IMR-90 (cell line): ENCODE results near the gene YPEL5. TPM values are rescaled to one million over a fixed set of nuclear protein-coding genes. Genes with fewer than 3 reads are reported as not detected.

Source experiments
- ATAC-seq: fragments of 200-7000 bp; cut with Tn5 transposase; 2 replicates; pipeline ENCODE4 v1.9.1; 2020; ENCODE audit warnings: low read depth, mild to moderate bottlenecking, moderate library complexity
- BruUV-seq: library from RNA; stranded (reverse); fragments of 400-500 nt; replicated peaks from 2 replicates; lab custom pipeline; 2021; lab: Mats Ljungman, UMichigan
- CTCF ChIA-PET: fragments of 300-600 bp; formaldehyde crosslinking; extraction: SDS; loops from one replicate; lab custom pipeline; 2021; ENCODE audit warnings: antibody characterized with exemption; lab: Yijun Ruan, JAX
- POLR2A ChIA-PET: fragments of 300-600 bp; sonication (Branson Sonifier 250); formaldehyde crosslinking; loops from one replicate; lab custom pipeline; 2022; ENCODE audit warnings: antibody characterized with exemption; ENCODE audit not compliant: unreplicated experiment; lab: Charles Lee
- DNase-seq: peaks from one replicate; pipeline ENCODE4 v3.0.0; 2013
- H2AFZ ChIP-seq: replicated peaks from 2 replicates; pipeline ENCODE3; 2013; ENCODE audit warnings: low read length, mild to moderate bottlenecking; ENCODE audit not compliant: poor library complexity
- H2AK5ac ChIP-seq: 2 replicates; pipeline ENCODE4 v1.6.1; 2013; ENCODE audit warnings: low read depth, low read length, inconsistent platforms
- H2AK9ac ChIP-seq: replicated peaks from 2 replicates; pipeline ENCODE3; 2013; ENCODE audit warnings: mild to moderate bottlenecking, low read depth, low read length, moderate library complexity; ENCODE audit not compliant: poor library complexity
- H2BK120ac ChIP-seq: 2 replicates; pipeline ENCODE4 v1.6.1; 2013; ENCODE audit warnings: low read depth, low read length, inconsistent platforms
- H2BK15ac ChIP-seq: 3 replicates; pipeline ENCODE4 v1.6.1; 2013; ENCODE audit warnings: low read depth, low read length, inconsistent platforms
- H2BK20ac ChIP-seq: 2 replicates; pipeline ENCODE4 v1.6.1; 2013; ENCODE audit warnings: low read depth, mild to moderate bottlenecking, inconsistent platforms, low read length, moderate library complexity
- H2BK5ac ChIP-seq: 2 replicates; pipeline ENCODE4 v1.6.1; 2013; ENCODE audit warnings: mild to moderate bottlenecking, low read depth, low read length, inconsistent platforms; ENCODE audit not compliant: poor library complexity, severe bottlenecking
- H3K14ac ChIP-seq: replicated peaks from 2 replicates; pipeline ENCODE4 v1.6.1; 2013; ENCODE audit warnings: low read depth, low read length, inconsistent platforms
- H3K18ac ChIP-seq: 2 replicates; pipeline ENCODE4 v1.6.1; 2013; ENCODE audit warnings: low read depth, low read length, control low read depth
- H3K23ac ChIP-seq: 2 replicates; pipeline ENCODE4 v1.6.1; 2013; ENCODE audit warnings: low read depth, low read length, inconsistent platforms
- H3K27ac ChIP-seq: 2 replicates; pipeline ENCODE4 v1.5.1; 2013; ENCODE audit warnings: mild to moderate bottlenecking, control low read depth, low read length; ENCODE audit not compliant: insufficient read depth
- H3K27me3 ChIP-seq: 2 replicates; pipeline ENCODE4 v1.6.1; 2013; ENCODE audit warnings: low read length; ENCODE audit not compliant: control insufficient read depth, insufficient read depth
- H3K36me3 ChIP-seq: 2 replicates; pipeline ENCODE4 v1.6.1; 2013; ENCODE audit warnings: low read length, mixed read lengths; ENCODE audit not compliant: control insufficient read depth, insufficient read depth
- H3K4ac ChIP-seq: 2 replicates; pipeline ENCODE4 v1.6.1; 2013; ENCODE audit warnings: low read depth, low read length, inconsistent platforms
- H3K4me1 ChIP-seq: 2 replicates; pipeline ENCODE4 v1.6.1; 2013; ENCODE audit warnings: low read length, mixed read lengths; ENCODE audit not compliant: control insufficient read depth, insufficient read depth
- H3K4me2 ChIP-seq: 2 replicates; pipeline ENCODE4 v1.6.1; 2013; ENCODE audit warnings: low read depth, mild to moderate bottlenecking, control low read depth, low read length, moderate library complexity
- H3K4me3 ChIP-seq: 2 replicates; pipeline ENCODE4 v1.5.1; 2013; ENCODE audit warnings: low read depth, mild to moderate bottlenecking, control low read depth, low read length, moderate library complexity; ENCODE audit not compliant: insufficient read depth
- H3K56ac ChIP-seq: 2 replicates; pipeline ENCODE4 v1.6.1; 2013; ENCODE audit warnings: low read length, inconsistent platforms; ENCODE audit not compliant: insufficient read depth; ENCODE audit errors: extremely low read depth
- H3K79me1 ChIP-seq, 2 experiments: 2 replicates each; pipeline ENCODE4 v1.6.1; 2013; ENCODE audit warnings: low read length in 2 of 2, inconsistent platforms in 1 of 2, low read depth in 1 of 2
- H3K9ac ChIP-seq: 2 replicates; pipeline ENCODE4 v1.6.1; 2013; ENCODE audit warnings: low read depth, low read length, control low read depth
- H3K9me1 ChIP-seq: 2 replicates; pipeline ENCODE4 v1.6.1; 2013; ENCODE audit warnings: low read length, inconsistent platforms; ENCODE audit not compliant: insufficient read depth
- H3K9me3 ChIP-seq: 2 replicates; pipeline ENCODE4 v1.6.1; 2013; ENCODE audit warnings: low read length; ENCODE audit not compliant: control insufficient read depth, insufficient read depth
- H4K20me1 ChIP-seq: 2 replicates; pipeline ENCODE4 v1.6.1; 2013; ENCODE audit warnings: low read length, inconsistent platforms; ENCODE audit not compliant: insufficient read depth
- H4K5ac ChIP-seq: 2 replicates; pipeline ENCODE4 v1.6.1; 2013; ENCODE audit warnings: mild to moderate bottlenecking, low read depth, low read length, control low read depth
- H4K8ac ChIP-seq, 2 experiments: 2 replicates each; pipeline ENCODE4 v1.6.1; 2013; ENCODE audit warnings: low read depth in 2 of 2, low read length in 2 of 2, control low read depth in 1 of 2, inconsistent platforms in 1 of 2
- H4K91ac ChIP-seq: 2 replicates; pipeline ENCODE4 v1.6.1; 2013; ENCODE audit warnings: low read depth, low read length, inconsistent platforms; ENCODE audit not compliant: insufficient read depth
- BHLHE40 ChIP-seq: fragments of 150-350 bp; IDR thresholded peaks from 2 replicates; pipeline ENCODE4 v1.6.1; 2016; ENCODE audit warnings: mild to moderate bottlenecking, low read depth, low read length
- CEBPB ChIP-seq: IDR thresholded peaks from 2 replicates; pipeline ENCODE4 v1.6.1; 2012; ENCODE audit warnings: low read depth, low read length, improper control_type of control experiment
- CHD1 ChIP-seq: IDR thresholded peaks from 2 replicates; pipeline ENCODE4 v1.6.1; 2012; ENCODE audit warnings: low read depth, low read length, improper control_type of control experiment
- FOS ChIP-seq: fragments of 150-350 bp; IDR thresholded peaks from 2 replicates; pipeline ENCODE4 v1.6.1; 2016; ENCODE audit warnings: low read depth, low read length
- MAFK ChIP-seq: IDR thresholded peaks from 2 replicates; pipeline ENCODE4 v1.6.1; 2012; ENCODE audit warnings: low read depth, low read length, improper control_type of control experiment
- MAZ ChIP-seq: IDR thresholded peaks from 2 replicates; pipeline ENCODE4 v1.6.1; 2012; ENCODE audit warnings: low read depth, mild to moderate bottlenecking, low read length, improper control_type of control experiment, moderate library complexity, borderline replicate concordance
- MXI1 ChIP-seq: IDR thresholded peaks from 2 replicates; pipeline ENCODE4 v1.6.1; 2012; ENCODE audit warnings: low read depth, mild to moderate bottlenecking, low read length, moderate library complexity, borderline replicate concordance
- NFE2L2 ChIP-seq: fragments of 150-350 bp; IDR thresholded peaks from 2 replicates; pipeline ENCODE4 v1.6.1; 2016; ENCODE audit warnings: low read depth, mild to moderate bottlenecking, low read length
- POLR2A ChIP-seq: IDR thresholded peaks from 2 replicates; pipeline ENCODE4 v1.6.1; 2012; ENCODE audit warnings: mild to moderate bottlenecking, low read depth, low read length
- RAD21 ChIP-seq: IDR thresholded peaks from 2 replicates; pipeline ENCODE4 v1.6.1; 2012; ENCODE audit warnings: low read length, improper control_type of control experiment
- RCOR1 ChIP-seq: IDR thresholded peaks from 2 replicates; pipeline ENCODE4 v1.6.1; 2012; ENCODE audit warnings: mild to moderate bottlenecking, low read length, improper control_type of control experiment; ENCODE audit not compliant: insufficient replicate concordance
- RFX5 ChIP-seq: IDR thresholded peaks from 2 replicates; pipeline ENCODE4 v1.8.0; 2012; ENCODE audit warnings: low read depth, mild to moderate bottlenecking, low read length, moderate library complexity
- SMC3 ChIP-seq: fragments of 150-350 bp; IDR thresholded peaks from 2 replicates; pipeline ENCODE4 v1.6.1; 2016; ENCODE audit warnings: low read depth, mild to moderate bottlenecking, antibody characterized with exemption, low read length, moderate library complexity
- WGBS, 2 experiments: methylation state at CpG; one replicate each; pipeline versions ENCODE4 v1.1.5 to v1.1.7; 2013; ENCODE audit warnings: missing lambda C conversion rate in 2 of 2; ENCODE audit not compliant: insufficient read length in 1 of 2; ENCODE audit errors: extremely low coverage in 2 of 2; 5-methylcytosine and 5-hydroxymethylcytosine counted together
- dilution Hi-C: fragments of 300-500 bp; cut with HindIII; formaldehyde crosslinking; loops from one replicate; pipeline ENCODE4 v1.14.3; 2018; ENCODE audit warnings: low sequenced_read_pairs; ENCODE audit not compliant: unreplicated experiment
- in situ Hi-C: fragments of 300-500 bp; cut with MboI; formaldehyde crosslinking; loops from 3 replicates; pipeline ENCODE4 v1.14.3; 2019; ENCODE audit warnings: low sequenced_read_pairs, inconsistent platforms, mixed read lengths
- intact Hi-C: fragments of 100-400 bp; cut with micrococcal nuclease; formaldehyde crosslinking; loops from 2 replicates; pipeline ENCODE4 v1.10.0; 2022
- polyA plus RNA-seq, 3 experiments: library from polyadenylated mRNA; depleted of rRNA; stranded (reverse); fragments of >200 nt; gene quantifications; 2 replicates each; pipeline ENCODE4 v1.2.3, GENCODE V29; 2012; ENCODE audit warnings: low replicate concordance in 1 of 3
- total RNA-seq: library from RNA; depleted of rRNA; stranded (reverse); fragments of >200 nt; gene quantifications from 2 replicates; pipeline ENCODE4 v1.2.3, GENCODE V29; 2012
- TF ChIP-seq, protein P1 (sequence below): fragments of 150-350 bp; IDR thresholded peaks from 2 replicates; pipeline ENCODE4 v1.6.1; 2016; ENCODE audit warnings: low read depth, mild to moderate bottlenecking, low read length, moderate library complexity, borderline replicate concordance
- TF ChIP-seq, protein P2 (sequence below): fragments of 150-350 bp; IDR thresholded peaks from 2 replicates; pipeline ENCODE4 v1.6.1; 2017; ENCODE audit warnings: mild to moderate bottlenecking, antibody characterized with exemption, low read length, low read depth
- TF ChIP-seq, protein P3 (sequence below): conservative IDR thresholded peaks from 2 replicates; pipeline ENCODE4 v1.5.1; 2012; ENCODE audit warnings: mild to moderate bottlenecking, low read depth, low read length, improper control_type of control experiment

Gene YPEL5
- total and polyA plus RNA-seq, 2 of the 4 experiments (the other 2 are of a cell fraction) = 40.7 to 62.6 TPM

DNA sequence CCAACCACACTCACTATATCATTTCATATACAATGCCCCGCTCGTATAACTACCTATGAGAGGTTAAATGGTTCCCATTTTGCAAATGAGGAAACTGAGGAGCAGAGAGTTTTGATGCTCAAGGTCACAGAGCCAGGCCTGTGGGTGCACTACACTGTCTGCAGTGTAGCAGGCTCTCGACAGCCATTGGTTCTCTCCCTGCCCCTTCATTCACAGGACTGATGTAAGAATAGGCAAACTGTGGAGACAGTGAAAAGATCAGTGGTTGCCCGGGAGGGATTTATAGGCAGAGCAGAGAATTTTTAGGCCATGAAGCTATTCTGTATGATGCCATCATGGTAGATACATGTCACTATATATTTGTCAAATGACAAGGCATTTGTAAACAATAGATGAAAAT lies 45.5 kb downstream of the YPEL5 start:
- H4K8ac ChIP-seq = peak overlapping the region in 1 of 2 experiments; percentile 88; a peak in 1 of 4 replicates
- ChIA-PET POLR2A (no interaction called here), CTCF (interaction anchor here (0.7 to 0.9 kb wide), 2 partner anchors 14 to 522 kb away, joined by 3 read pairs; no protein-coding TSS in a partner anchor)
- H3K18ac ChIP-seq = no peak overlapping the region
- DNase-seq = no peak
- 0 out of 2 replicates have a peak overlapping the region, but pooled peaks have one; percentile 3 for H2AK5ac ChIP-seq
- H2BK20ac ChIP-seq = no peak overlapping the region
- H3K4me3 ChIP-seq = no peak overlapping the region
- no peaks in the 10 kb centered on the region for H3K9me3 ChIP-seq
- peaks cover 4% of the 10 kb centered on the region; the same call in 1 of the 2 replicates for H3K9me1 ChIP-seq
- no peak overlapping the region for H3K14ac ChIP-seq
- H3K4me2 ChIP-seq = no peak overlapping the region
- in situ Hi-C loops (no loop called here), dilution Hi-C loops (no loop called here), intact Hi-C loops (no loop called here)
- H4K5ac ChIP-seq = no peak overlapping the region
- peak; percentile 38; the same call in 1 of the 2 replicates for ATAC-seq
- peaks cover 1% of the 10 kb centered on the region for H3K27me3 ChIP-seq
- no peak overlapping the region; the same call in 2 of the 3 replicates for H2BK15ac ChIP-seq
- no peaks in the 10 kb centered on the region for H4K20me1 ChIP-seq
- no peaks in the 10 kb centered on the region for H3K79me1 ChIP-seq
- H3K27ac ChIP-seq = peak overlapping the region; percentile 36; the same call in 1 of the 2 replicates
- no peak overlapping the region for H3K9ac ChIP-seq
- no peak overlapping the region for H4K91ac ChIP-seq
- no peak overlapping the region for H2BK120ac ChIP-seq
- no TSS peak for BruUV-seq
- no peak overlapping the region for H2BK5ac ChIP-seq
- no peak overlapping the region for H3K56ac ChIP-seq
- no peak for TF ChIP-seq BHLHE40
- no peak for TF ChIP-seq RAD21
- TF ChIP-seq, protein P1, sequence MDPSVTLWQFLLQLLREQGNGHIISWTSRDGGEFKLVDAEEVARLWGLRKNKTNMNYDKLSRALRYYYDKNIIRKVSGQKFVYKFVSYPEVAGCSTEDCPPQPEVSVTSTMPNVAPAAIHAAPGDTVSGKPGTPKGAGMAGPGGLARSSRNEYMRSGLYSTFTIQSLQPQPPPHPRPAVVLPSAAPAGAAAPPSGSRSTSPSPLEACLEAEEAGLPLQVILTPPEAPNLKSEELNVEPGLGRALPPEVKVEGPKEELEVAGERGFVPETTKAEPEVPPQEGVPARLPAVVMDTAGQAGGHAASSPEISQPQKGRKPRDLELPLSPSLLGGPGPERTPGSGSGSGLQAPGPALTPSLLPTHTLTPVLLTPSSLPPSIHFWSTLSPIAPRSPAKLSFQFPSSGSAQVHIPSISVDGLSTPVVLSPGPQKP = no peak
- TF ChIP-seq SMC3 = no peak
- TF ChIP-seq NFE2L2 = no peak
- no peak for TF ChIP-seq RFX5
- TF ChIP-seq RCOR1 = no peak
- no peak for TF ChIP-seq POLR2A
- TF ChIP-seq MAZ = no peak
- no peak for TF ChIP-seq CHD1
- TF ChIP-seq MXI1 = no peak
- no peak for TF ChIP-seq CEBPB
- TF ChIP-seq FOS = no peak
- TF ChIP-seq, protein P2, sequence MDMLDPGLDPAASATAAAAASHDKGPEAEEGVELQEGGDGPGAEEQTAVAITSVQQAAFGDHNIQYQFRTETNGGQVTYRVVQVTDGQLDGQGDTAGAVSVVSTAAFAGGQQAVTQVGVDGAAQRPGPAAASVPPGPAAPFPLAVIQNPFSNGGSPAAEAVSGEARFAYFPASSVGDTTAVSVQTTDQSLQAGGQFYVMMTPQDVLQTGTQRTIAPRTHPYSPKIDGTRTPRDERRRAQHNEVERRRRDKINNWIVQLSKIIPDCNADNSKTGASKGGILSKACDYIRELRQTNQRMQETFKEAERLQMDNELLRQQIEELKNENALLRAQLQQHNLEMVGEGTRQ = no peak
- TF ChIP-seq MAFK = no peak
- TF ChIP-seq, protein P3, sequence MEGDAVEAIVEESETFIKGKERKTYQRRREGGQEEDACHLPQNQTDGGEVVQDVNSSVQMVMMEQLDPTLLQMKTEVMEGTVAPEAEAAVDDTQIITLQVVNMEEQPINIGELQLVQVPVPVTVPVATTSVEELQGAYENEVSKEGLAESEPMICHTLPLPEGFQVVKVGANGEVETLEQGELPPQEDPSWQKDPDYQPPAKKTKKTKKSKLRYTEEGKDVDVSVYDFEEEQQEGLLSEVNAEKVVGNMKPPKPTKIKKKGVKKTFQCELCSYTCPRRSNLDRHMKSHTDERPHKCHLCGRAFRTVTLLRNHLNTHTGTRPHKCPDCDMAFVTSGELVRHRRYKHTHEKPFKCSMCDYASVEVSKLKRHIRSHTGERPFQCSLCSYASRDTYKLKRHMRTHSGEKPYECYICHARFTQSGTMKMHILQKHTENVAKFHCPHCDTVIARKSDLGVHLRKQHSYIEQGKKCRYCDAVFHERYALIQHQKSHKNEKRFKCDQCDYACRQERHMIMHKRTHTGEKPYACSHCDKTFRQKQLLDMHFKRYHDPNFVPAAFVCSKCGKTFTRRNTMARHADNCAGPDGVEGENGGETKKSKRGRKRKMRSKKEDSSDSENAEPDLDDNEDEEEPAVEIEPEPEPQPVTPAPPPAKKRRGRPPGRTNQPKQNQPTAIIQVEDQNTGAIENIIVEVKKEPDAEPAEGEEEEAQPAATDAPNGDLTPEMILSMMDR = no peak
- no peak overlapping the region for H2AK9ac ChIP-seq
- H3K4ac ChIP-seq = no peak overlapping the region
- peaks cover 9% of the 10 kb centered on the region for H3K4me1 ChIP-seq
- H3K23ac ChIP-seq = no peak overlapping the region
- H3K36me3 ChIP-seq = no peaks in the 10 kb centered on the region
- 67% methylated on average over 1 of the region's 4 CpGs; no CpG with 5 or more reads in 1 of the 2 experiments for WGBS, 2 experiments
- no peak overlapping the region for H2AFZ ChIP-seq
